ENCODE results near the gene PI16.

PI16 gene

GRCh38 chr6:36954262-36954931 is at the start of gene PI16:
Gene PI16, plus strand, starts transcription at chr6:36954738. Its CDS starts 23 bp downstream, at chr6:36954761.
- no peak for DNase-seq

- no peak for DNase-seq
Measured at GRCh38 chr6:36904851-36905393, 49.6 kb upstream of the PI16 start.

GRCh38 chr6:36906539-36907325 is 47.8 kb upstream of the PI16 start:
- peak; percentile 91 for DNase-seq

GRCh38 chr6:36907781-36908180 is 46.8 kb upstream of the PI16 start:
- peak; percentile 28 for DNase-seq

GRCh38 chr6:36908747-36909146 is 45.8 kb upstream of the PI16 start:
- DNase-seq = no peak

- no peak for DNase-seq
Measured at GRCh38 chr6:36912030-36912454, 42.5 kb upstream of the PI16 start.

- DNase-seq = peak; percentile 6
Measured at GRCh38 chr6:36912586-36912985, 42.0 kb upstream of the PI16 start.

- no peak for DNase-seq
Measured at GRCh38 chr6:36913082-36913481, 41.5 kb upstream of the PI16 start.

GRCh38 chr6:36914227-36914794 is 40.2 kb upstream of the PI16 start:
- DNase-seq = no peak

- no peak for DNase-seq
Measured at GRCh38 chr6:36915599-36915998, 38.9 kb upstream of the PI16 start.

- no peak for DNase-seq
Measured at GRCh38 chr6:36916126-36916525, 38.4 kb upstream of the PI16 start.

- DNase-seq = no peak
Measured at GRCh38 chr6:36917541-36918193, 36.9 kb upstream of the PI16 start.

- no peak for DNase-seq
Measured at GRCh38 chr6:36920049-36920448, 34.5 kb upstream of the PI16 start.

GRCh38 chr6:36920546-36920945 is 34.0 kb upstream of the PI16 start:
- DNase-seq = no peak

GRCh38 chr6:36924131-36924530 is 30.4 kb upstream of the PI16 start:
- DNase-seq = no peak

- no peak for DNase-seq
Measured at GRCh38 chr6:36924778-36925374, 29.7 kb upstream of the PI16 start.

- no peak for DNase-seq
Measured at GRCh38 chr6:36925809-36926208, 28.7 kb upstream of the PI16 start.

- DNase-seq = no peak
Measured at GRCh38 chr6:36926708-36927513, 27.6 kb upstream of the PI16 start.

- DNase-seq = no peak
Measured at GRCh38 chr6:36927691-36928546, 26.6 kb upstream of the PI16 start.

- peak; percentile 6 for DNase-seq
Measured at GRCh38 chr6:36928547-36928918, 26.0 kb upstream of the PI16 start.

GRCh38 chr6:36929152-36929551 is 25.4 kb upstream of the PI16 start:
- DNase-seq = no peak

Data from NCI-H1105 treated with DMSO at 0.1 percent for 48 hours (cell line).